AG04450 (cell line): ENCODE measurements around the gene TPD52L1. TPM values are rescaled to one million over a fixed set of nuclear protein-coding genes. Genes with fewer than 3 reads are reported as not detected.

Experiments
- CTCF ChIA-PET: fragments of 300-600, 350-600 bp; formaldehyde crosslinking; extraction: SDS; loops from one replicate; lab custom pipeline; 2022; ENCODE audit warnings: antibody characterized with exemption, inconsistent platforms; lab: Charles Lee
- POLR2A ChIA-PET: fragments of 350-600 bp; formaldehyde crosslinking; extraction: SDS; loops from one replicate; lab custom pipeline; 2021; ENCODE audit warnings: antibody characterized with exemption, inconsistent platforms; lab: Yijun Ruan, JAX
- DNase-seq: peaks from one replicate; pipeline ENCODE4 v3.0.0-alpha.2; 2011; ENCODE audit warnings: low read depth, low spot score
- H3K27ac ChIP-seq: one replicate; pipeline ENCODE4 v1.5.1; 2012; ENCODE audit warnings: low read depth, low read length, control low read depth
- H3K27me3 ChIP-seq: one replicate; pipeline ENCODE4 v1.6.0; 2012; ENCODE audit warnings: low read length; ENCODE audit not compliant: control insufficient read depth, insufficient read depth
- H3K4me3 ChIP-seq: 2 replicates; pipeline ENCODE4 v1.5.1; 2011; ENCODE audit warnings: mild to moderate bottlenecking, low read depth, low read length, control low read depth
- H3K9me3 ChIP-seq: 2 replicates; pipeline ENCODE4 v1.5.1; 2012; ENCODE audit warnings: low read length; ENCODE audit not compliant: control insufficient read depth, insufficient read depth
- CTCF ChIP-seq: IDR thresholded peaks from 2 replicates; pipeline ENCODE4 v1.5.1; 2011; ENCODE audit warnings: low read depth, low read length, control low read depth, inconsistent platforms
- polyA plus RNA-seq: library from polyadenylated mRNA; depleted of rRNA; stranded (reverse); fragments of >200 nt; gene quantifications from 2 replicates; pipeline ENCODE4 v1.2.3, GENCODE V29; 2011

Gene TPD52L1
- polyA plus RNA-seq, 1 experiment, result 11.1 TPM

GRCh38 chr6:125138083-125138482 is 15.5 kb upstream of the TPD52L1 start:
- Histone ChIP-seq H3K27ac (no peak overlapping the region), H3K4me3 (no peak overlapping the region), H3K9me3 (peaks cover 3% of the 10 kb centered on the region), H3K27me3 (no peaks in the 10 kb centered on the region)
- DNase-seq, result no peak
- POLR2A ChIA-PET, result interaction anchor here (0.6 kb wide), 1 partner anchor 84 kb away, joined by 3 read pairs; no protein-coding TSS in a partner anchor
- no peak for TF ChIP-seq CTCF
- CTCF ChIA-PET, result interaction anchor here (1.0 to 1.2 kb wide), 2 partner anchors 15 to 24 kb away, joined by 4 to 5 read pairs; partner anchors contain the start of gene TPD52L1

- no peak for TF ChIP-seq CTCF
- no peaks in the 10 kb centered on the region for H3K27me3 ChIP-seq
- no peak overlapping the region for H3K4me3 ChIP-seq
- ChIA-PET CTCF (interaction anchor here (3.5 kb wide), 1 partner anchor 27 kb away, joined by 14 read pairs; no protein-coding TSS in a partner anchor), POLR2A (interaction anchor here (0.7 kb wide), 1 partner anchor 161 kb away, joined by 3 read pairs; no protein-coding TSS in a partner anchor)
- DNase-seq, result no peak
- no peak overlapping the region for H3K27ac ChIP-seq
- H3K9me3 ChIP-seq, result peaks cover 3% of the 10 kb centered on the region
These were observed 12.8 kb upstream of the TPD52L1 start for GRCh38 chr6:125140808-125141207.

- H3K4me3 ChIP-seq, result no peak overlapping the region
- ChIA-PET POLR2A (no interaction called here), CTCF (interaction anchor here (2.7 to 3.5 kb wide), 2 partner anchors 11 to 28 kb away, joined by 12 to 14 read pairs; partner anchors contain the start of gene TPD52L1)
- no peaks in the 10 kb centered on the region for H3K27me3 ChIP-seq
- H3K27ac ChIP-seq, result no peak overlapping the region
- H3K9me3 ChIP-seq, result peaks cover 3% of the 10 kb centered on the region
- TF ChIP-seq CTCF, result no peak
- DNase-seq, result no peak
These were observed 11.0 kb upstream of the TPD52L1 start for GRCh38 chr6:125142618-125143017.

GRCh38 chr6:125144822-125145221 is 8.8 kb upstream of the TPD52L1 start:
- no peak for TF ChIP-seq CTCF
- H3K27ac ChIP-seq, result no peak overlapping the region
- POLR2A ChIA-PET, result no interaction called here
- H3K9me3 ChIP-seq, result peaks cover 3% of the 10 kb centered on the region
- H3K27me3 ChIP-seq, result no peaks in the 10 kb centered on the region
- no peak for DNase-seq
- H3K4me3 ChIP-seq, result no peak overlapping the region
- CTCF ChIA-PET, result no interaction called here

GRCh38 chr6:125149256-125150144 is 4.1 kb upstream of the TPD52L1 start:
- Histone ChIP-seq H3K27ac (no peak overlapping the region), H3K4me3 (no peak overlapping the region), H3K27me3 (peaks cover 2% of the 10 kb centered on the region), H3K9me3 (no peaks in the 10 kb centered on the region; the same call in 1 of the 2 replicates)
- no peak for DNase-seq
- CTCF ChIA-PET, result interaction anchor here (0.9 to 1.7 kb wide), 4 partner anchors 16 to 279 kb away, joined by 4 to 6 read pairs (median 4); no protein-coding TSS in a partner anchor
- no peak for TF ChIP-seq CTCF
- POLR2A ChIA-PET, result no interaction called here
